Measurements from ENCODE around the gene TMEM229B.

TMEM229B gene

GRCh38 chr14:67426161-67426560 lies 62.4 kb downstream of the TMEM229B start:
- no peak for DNase-seq (ENCODE audit: low read depth in 1 of 2, low spot score in 1 of 2)

GRCh38 chr14:67425608-67426007 lies 62.9 kb downstream of the TMEM229B start:
- no peak for DNase-seq (ENCODE audit: low read depth in 1 of 2, low spot score in 1 of 2)

- DNase-seq (ENCODE audit: low read depth in 1 of 2, low spot score in 1 of 2): no peak
These were observed 64.0 kb downstream of the TMEM229B start for GRCh38 chr14:67424539-67424938.

- no peak for DNase-seq (ENCODE audit: low read depth in 1 of 2, low spot score in 1 of 2)
These were observed 65.1 kb downstream of the TMEM229B start for GRCh38 chr14:67423424-67423823.

- no peak for DNase-seq (ENCODE audit: low read depth in 1 of 2, low spot score in 1 of 2)
These were observed 66.9 kb downstream of the TMEM229B start for GRCh38 chr14:67421356-67422224.

All from activated CD4-positive, alpha-beta T cell treated with anti-CD3 and anti-CD28 coated beads, Interleukin-2, amount 50 U/mL, for 24 hours (primary cell).